ENCODE measurements around the gene SHMT2.

Gene SHMT2

DNA sequence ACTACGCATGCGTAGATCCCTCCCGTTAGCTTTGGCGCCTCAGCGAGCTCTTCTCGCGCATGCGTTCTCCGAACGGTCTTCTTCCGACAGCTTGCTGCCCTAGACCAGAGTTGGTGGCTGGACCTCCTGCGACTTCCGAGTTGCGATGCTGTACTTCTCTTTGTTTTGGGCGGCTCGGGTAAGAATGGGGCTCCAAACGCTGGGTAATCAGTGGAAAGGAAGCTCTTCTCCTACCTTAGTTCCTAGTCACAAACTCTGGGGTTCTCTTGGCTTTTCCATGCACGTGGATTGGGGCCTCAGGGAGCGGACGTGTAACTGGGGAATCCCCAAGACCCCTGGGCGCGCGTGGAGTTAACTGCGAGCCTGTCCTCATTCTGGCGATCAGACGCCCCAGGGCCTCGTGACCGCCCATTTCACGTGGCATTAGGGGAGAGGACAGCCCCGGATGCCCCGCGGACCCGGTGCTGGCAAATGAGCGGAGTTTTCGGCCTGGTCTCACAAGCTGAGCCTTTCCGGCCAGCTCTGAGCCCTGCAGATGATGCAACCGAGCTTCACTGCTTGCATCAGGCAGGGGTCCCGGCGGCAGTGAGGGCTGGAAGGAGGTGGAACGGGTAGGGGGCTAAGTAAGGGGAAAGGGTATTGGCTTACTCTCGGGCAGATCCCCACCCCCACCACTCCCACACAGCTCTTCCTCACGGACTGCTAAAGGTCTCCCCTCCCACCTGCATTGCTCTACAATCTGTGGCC lies at the start of gene SHMT2:
Gene SHMT2, plus strand, starts transcription at position 78 of the 747 bp plus-strand sequence. Its CDS starts 68 bp downstream, at position 146.
- DNase-seq = peak; percentile 89

DNA sequence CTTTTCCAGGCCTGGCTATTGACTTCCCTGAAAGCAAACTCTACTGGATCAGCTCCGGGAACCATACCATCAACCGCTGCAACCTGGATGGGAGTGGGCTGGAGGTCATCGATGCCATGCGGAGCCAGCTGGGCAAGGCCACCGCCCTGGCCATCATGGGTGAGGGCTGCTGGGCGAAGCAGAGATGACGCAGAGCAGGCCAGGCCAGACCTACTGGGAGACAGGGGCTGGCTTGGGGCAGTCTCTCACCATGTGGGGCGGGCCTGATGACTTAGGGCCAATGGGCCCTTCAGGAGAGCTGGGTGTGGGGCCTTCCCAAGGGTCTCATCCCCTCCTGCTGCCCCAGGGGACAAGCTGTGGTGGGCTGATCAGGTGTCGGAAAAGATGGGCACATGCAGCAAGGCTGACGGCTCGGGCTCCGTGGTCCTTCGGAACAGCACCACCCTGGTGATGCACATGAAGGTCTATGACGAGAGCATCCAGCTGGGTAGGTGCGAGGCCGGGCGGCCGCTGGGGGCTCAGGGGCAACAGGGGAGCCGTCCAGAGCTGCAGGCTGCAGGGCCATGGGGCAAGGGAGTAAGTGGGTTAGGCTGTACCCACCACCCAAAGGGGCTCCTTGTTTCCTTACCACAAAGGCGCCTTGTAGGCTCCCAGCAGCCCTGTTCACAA lies 49.1 kb upstream of the SHMT2 start:
- no peak for DNase-seq

DNA sequence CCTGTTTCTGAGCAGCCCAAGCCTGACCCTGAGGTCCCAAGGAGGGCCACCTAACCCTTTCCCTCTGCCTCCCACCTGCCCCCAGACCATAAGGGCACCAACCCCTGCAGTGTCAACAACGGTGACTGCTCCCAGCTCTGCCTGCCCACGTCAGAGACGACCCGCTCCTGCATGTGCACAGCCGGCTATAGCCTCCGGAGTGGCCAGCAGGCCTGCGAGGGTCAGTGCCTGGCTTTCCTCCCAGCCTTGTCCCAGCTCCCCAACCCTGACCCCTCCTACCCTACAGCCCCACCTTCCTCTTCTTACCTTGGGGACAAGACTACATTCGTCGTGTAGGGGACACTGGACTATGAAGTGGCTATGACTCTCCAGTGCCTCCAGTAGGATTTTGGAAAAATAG lies 48.4 kb upstream of the SHMT2 start:
- DNase-seq = no peak

DNA sequence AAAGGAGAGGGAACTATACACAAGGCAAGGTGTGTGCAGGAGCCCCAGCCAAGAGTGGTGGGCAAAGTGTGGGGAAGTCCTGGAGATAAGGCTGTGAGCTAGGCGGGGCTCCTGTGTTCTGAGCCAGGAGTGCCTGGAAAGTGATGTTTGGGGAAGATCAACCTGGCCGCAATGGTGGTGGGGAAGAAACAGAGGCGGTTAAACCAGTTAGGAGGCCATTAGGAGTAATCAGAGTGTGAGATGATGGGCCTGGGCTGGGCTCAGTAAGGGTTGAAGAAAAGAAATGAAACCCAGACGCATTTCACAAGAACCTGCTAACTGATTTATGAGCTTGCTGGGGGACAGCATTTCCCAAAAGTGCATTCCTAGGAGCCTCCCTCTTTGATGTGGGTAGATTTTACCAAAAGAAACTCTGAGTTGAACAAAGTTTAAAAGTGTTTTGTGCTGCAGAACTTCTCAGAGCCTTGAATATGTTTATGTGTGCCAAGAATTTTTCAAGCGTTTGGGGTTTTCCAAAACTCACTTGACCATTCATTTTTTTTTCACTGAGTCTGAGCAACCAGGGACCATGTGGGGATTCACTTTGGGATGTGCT lies 47.9 kb upstream of the SHMT2 start:
- no peak for DNase-seq

DNA sequence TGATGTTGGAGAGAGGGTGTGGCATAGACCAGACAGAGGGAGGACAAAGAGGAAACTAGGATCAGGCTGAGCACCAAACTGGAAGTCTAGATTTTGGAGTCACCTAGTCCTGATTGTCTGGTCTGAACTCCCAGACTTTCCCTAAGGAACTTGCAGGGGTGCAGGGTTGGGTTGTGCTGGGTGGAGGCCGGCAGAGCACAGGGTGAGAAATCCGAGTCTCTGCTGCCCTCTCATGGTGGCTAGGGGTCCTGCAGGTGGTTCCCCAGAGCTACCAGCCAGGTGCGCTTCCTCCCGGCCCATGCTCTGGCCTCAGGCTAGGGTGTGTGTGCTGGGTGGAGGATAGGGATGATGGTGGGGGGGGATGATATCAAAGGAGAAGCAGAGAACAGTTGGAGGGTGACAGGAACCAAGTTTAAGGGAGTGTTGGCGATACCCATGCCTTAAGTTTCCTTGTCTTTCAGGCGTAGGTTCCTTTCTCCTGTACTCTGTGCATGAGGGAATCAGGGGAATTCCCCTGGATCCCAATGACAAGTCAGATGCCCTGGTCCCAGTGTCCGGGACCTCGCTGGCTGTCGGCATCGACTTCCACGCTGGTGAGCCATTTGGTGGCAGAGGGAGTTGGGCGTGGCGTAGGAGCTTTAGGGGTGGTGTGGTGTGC lies 46.5 kb upstream of the SHMT2 start:
- DNase-seq = peak; percentile 88

DNA sequence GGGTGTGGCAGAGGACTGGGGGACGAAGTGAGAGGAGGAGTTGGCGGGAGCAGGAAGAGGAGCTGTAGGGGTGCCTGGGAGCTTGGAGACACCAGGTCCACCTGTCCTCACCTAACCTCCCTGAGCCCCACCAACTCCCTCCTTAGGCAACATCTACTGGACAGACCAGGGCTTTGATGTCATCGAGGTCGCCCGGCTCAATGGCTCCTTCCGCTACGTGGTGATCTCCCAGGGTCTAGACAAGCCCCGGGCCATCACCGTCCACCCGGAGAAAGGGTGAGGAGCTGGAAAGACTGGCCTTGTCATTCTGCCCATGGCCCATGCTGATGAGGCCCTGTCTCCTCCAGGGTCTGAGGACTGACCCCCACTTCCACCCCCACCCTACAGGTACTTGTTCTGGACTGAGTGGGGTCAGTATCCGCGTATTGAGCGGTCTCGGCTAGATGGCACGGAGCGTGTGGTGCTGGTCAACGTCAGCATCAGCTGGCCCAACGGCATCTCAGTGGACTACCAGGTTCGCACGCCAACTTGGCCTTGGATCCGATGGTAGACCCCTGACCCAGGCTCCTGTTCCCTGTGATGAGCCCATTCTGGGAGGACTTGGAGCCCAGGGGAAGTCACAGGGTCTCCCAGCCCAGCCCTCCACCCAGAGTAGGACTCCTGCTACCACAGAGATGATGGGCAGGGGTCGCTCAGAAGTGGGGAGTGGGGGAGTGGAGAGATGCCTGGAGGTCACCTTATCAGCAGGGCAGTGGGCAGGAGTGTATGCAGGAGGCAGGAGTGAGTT lies 45.4 kb upstream of the SHMT2 start:
- DNase-seq = no peak

DNA sequence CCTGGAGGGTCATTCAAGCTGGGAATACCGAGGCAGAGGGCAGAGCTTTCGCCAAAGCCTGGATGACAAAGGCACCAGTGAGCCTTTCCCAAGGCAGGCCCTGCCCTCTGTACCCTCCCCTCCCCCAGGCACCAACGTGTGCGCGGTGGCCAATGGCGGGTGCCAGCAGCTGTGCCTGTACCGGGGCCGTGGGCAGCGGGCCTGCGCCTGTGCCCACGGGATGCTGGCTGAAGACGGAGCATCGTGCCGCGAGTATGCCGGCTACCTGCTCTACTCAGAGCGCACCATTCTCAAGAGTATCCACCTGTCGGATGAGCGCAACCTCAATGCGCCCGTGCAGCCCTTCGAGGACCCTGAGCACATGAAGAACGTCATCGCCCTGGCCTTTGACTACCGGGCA lies 44.1 kb upstream of the SHMT2 start:
- DNase-seq = no peak

DNA sequence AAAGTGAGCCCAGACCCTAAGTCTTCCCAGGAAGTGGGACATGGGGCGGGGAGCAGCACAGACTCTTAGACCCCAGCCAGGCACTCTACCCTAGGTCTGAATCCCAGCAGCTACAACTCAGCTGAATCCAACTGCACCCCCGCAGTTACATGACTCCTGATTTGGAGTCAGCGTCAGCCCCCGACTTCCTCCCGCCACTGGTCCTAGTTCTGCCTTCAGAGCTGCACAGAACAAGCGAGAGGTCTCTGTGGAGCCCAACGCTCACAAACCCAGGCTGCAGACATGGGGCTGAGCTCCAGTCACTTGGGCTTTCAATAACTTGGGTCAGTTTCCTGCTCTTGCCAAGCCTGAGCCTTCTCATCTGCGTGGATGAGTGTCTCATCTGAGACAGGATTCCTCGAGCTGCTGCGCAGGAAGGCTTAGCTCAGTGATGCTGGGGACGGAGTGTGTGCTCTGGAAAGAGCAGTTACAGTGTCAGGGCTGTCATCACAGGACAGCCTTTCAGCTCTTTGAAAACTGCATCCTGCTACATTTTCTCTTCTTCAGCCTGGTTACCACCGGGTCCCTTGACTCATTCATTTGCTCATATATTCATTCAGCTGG lies 43.5 kb upstream of the SHMT2 start:
- no peak for DNase-seq

DNA sequence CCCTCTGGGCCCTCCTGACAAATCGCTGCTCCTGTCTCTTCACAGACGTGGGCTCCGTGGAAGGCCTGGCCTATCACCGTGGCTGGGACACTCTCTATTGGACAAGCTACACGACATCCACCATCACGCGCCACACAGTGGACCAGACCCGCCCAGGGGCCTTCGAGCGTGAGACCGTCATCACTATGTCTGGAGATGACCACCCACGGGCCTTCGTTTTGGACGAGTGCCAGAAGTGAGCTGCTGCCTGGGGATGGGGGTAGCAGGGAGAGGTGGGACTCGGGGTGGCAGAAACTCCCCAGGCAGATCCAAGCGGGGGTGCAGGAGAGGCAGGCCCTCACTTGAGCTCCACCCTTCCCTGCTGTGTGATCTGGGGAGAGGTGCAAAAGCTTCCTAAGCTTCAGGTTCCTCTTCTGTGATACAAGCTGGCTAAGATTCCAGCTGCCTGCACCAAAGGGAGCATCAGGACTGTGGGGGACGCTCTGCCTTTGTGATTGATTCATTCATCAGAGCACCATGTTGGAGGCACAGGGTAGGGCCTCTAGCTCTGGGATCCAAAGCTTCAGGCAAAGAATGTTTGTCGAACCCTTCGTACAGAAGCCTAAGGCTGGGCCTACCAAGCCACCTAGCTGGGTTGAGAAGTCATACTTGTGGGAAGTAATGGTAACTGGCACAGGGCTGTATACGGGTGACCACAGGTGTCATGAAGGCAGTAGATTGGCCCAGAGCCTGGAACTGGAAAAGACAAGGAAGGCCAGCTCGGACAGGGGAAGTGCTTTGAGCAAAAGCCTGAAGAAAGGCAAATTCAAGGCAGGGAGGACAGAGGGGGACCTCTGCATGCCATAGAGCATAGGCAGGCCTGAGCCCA lies 42.1 kb upstream of the SHMT2 start:
- no peak for DNase-seq

DNA sequence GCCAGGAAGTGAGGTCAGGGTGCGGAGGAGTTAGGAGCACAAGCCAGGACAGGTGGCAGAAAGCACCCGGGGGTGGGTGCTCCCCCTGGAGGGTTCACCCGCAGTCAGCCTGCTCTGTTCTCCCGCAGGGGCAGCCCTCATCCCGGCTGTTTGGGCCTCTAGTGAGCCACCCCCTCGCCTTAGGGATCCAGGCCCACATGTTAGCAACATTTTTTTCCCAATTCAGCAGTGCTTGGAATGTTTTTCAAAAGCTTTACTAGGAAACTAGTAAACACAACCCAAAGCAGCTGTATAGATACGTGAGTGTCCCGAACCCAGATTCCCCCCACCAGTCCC lies 41.5 kb upstream of the SHMT2 start:
- no peak for DNase-seq

DNA sequence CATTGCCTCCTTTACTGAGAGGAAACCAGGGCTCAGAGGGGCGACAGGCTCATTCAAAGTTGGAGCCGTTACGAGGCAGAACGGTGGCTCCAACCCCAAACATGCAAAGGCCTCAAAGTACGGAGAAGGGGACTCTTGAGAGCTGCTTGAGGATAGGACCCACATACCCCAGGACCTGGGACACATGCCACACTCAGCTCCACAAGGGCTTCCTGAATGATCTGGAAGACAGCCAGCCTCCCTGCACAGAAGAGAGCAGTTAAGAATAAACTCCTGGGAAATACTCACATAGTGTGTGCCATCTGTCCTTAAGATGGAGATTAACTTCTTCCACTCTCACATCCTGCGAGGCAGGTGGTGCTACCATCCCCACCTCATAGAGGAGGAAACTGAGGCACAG lies 39.5 kb upstream of the SHMT2 start:
- DNase-seq = no peak

DNA sequence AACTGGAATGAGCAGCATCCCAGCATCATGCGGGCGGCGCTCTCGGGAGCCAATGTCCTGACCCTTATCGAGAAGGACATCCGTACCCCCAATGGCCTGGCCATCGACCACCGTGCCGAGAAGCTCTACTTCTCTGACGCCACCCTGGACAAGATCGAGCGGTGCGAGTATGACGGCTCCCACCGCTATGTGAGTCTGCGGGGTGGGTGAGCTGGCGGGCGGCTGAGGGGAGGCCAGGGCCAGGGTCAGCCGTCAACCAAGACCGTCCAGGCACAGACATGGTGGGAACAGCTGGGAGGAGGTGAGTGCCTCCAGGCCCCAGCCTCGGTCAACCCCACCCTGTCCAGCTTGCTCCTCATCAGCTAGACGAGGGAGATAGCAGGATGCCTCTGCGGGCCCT lies 38.7 kb upstream of the SHMT2 start:
- no peak for DNase-seq

DNA sequence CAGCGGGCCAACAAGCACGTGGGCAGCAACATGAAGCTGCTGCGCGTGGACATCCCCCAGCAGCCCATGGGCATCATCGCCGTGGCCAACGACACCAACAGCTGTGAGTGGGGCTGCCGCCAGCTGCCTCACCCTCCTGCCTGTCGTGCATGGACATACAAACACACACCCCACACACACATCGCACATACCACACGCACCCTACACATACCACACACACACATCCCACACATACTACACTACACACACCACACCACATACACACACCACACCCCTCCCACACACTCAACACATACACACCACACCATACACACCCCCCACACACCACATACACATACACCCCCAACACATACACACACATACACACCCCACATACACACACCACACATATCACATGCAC lies 38.1 kb upstream of the SHMT2 start:
- DNase-seq = no peak

DNA sequence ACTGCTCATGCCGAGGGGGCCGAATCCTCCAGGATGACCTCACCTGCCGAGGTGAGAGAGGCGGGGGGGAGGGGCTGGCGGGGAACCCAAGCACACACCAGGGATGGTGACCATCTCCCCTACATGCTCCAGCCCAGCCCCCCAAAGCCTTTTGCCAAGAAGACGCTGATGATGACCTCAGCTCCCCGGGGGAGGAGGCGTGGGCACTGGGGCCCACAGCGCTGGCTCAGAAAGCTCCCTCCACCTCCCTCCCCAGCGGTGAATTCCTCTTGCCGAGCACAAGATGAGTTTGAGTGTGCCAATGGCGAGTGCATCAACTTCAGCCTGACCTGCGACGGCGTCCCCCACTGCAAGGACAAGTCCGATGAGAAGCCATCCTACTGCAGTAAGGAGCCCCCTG lies 36.6 kb upstream of the SHMT2 start:
- no peak for DNase-seq

DNA sequence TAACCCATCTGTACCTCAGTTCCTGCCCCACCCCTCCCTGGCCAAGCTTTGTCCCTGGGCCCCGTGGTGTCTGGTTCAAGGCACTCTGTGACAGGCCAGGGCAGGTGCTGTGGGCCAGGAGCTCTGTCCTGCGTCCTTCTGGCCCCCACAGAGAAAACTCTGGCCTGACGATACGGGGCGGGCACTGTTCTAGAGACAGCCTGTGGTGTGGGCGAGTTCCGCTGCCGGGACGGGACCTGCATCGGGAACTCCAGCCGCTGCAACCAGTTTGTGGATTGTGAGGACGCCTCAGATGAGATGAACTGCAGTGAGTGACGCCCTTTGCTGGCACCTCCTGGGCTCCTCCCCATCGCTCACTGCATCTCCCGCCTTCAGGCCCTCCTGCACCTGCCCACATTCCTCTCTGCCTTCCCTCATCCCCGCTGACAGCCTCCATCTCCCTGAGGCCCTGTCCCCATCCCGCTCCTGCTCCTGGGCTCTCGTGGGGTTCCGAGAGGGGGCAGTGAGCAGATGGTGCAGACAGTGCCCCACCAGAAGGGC lies 35.7 kb upstream of the SHMT2 start:
- DNase-seq = no peak

DNA sequence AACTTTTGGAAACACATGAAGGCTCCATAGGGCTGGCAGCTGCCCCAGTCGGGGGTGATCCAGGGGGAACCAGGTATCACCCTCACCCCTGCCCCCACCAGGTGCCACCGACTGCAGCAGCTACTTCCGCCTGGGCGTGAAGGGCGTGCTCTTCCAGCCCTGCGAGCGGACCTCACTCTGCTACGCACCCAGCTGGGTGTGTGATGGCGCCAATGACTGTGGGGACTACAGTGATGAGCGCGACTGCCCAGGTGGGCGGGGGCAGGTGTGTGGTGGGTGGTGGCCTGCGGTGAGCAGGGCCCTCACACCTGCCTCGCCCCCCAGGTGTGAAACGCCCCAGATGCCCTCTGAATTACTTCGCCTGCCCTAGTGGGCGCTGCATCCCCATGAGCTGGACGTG lies 35.3 kb upstream of the SHMT2 start:
- DNase-seq = no peak

DNA sequence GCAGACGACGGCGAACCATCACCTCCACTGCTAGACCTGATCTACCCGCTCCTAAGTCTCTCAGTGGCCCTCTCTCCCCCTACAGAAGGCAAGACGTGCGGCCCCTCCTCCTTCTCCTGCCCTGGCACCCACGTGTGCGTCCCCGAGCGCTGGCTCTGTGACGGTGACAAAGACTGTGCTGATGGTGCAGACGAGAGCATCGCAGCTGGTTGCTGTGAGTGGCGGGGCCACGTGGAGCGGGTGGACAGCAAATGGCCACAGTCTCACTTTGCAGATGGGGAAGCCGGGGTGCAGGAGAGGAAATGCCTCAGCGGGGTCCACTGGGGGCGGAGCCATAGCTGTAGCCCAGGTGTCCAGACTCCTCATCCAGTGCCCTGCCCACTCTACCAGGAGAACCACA lies 34.3 kb upstream of the SHMT2 start:
- DNase-seq = no peak

DNA sequence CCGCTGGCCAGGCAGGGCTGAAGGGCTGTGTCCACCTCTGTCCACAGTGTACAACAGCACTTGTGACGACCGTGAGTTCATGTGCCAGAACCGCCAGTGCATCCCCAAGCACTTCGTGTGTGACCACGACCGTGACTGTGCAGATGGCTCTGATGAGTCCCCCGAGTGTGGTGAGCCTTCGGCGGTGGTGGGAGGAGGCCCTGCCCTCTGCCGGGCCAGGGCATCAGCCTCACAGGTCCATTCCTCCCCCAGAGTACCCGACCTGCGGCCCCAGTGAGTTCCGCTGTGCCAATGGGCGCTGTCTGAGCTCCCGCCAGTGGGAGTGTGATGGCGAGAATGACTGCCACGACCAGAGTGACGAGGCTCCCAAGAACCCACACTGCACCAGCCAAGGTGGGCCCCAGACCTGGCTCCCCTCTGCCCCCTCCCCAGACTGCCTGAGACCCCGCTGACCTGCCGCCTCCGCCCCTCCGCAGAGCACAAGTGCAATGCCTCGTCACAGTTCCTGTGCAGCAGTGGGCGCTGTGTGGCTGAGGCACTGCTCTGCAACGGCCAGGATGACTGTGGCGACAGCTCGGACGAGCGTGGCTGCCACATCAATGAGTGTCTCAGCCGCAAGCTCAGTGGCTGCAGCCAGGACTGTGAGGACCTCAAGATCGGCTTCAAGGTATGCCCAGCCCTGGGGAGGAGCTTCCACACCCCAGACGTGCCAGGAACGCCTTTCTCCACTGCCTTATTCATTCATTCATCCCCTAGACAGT lies 33.7 kb upstream of the SHMT2 start:
- no peak for DNase-seq

DNA sequence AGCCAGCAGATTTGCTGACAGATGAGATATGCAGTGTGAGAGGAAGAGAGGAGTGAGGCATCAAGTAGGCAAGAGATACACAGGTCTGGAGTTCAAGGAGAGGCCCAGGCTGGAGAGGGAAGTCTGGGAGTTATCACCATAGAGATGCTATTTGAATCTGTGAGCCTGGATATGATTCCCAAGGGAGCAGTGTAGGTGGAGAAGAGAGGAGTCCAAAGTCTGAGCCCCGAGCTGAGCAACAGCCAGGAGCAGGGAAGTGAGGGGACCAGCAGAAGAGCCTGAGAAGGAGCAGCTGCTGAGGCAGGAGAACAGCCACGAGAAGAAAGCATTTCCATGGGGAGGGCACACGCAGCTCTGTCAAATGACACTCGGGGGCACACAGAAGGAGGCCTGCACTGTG lies 33.1 kb upstream of the SHMT2 start:
- no peak for DNase-seq

DNA sequence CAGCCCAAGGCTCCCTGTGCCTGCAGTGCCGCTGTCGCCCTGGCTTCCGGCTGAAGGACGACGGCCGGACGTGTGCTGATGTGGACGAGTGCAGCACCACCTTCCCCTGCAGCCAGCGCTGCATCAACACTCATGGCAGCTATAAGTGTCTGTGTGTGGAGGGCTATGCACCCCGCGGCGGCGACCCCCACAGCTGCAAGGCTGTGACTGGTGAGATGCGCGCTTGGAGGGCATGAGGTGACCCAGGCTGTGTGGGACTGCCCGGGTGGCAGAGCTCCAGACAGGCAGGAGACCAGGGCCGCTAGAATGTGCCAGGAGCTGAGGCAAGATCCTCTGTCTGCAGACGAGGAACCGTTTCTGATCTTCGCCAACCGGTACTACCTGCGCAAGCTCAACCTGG lies 32.6 kb upstream of the SHMT2 start:
- no peak for DNase-seq

DNA sequence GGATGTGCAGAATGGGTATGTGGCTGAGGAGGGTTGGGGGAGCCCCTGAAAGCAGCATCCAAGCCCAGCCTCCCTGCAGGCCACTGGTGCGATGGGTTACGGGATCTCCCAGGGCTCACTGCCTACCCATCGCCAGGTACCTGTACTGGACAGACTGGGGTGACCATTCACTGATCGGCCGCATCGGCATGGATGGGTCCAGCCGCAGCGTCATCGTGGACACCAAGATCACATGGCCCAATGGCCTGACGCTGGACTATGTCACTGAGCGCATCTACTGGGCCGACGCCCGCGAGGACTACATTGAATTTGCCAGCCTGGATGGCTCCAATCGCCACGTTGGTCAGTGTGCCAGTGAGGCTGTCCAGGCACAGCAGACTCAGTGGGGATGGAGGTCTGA lies 31.2 kb upstream of the SHMT2 start:
- DNase-seq = no peak
